Esophagus mucosa (tissue), 1 donor: ENCODE data around the gene FAM83F. TPM values are rescaled to one million over a fixed set of nuclear protein-coding genes. Genes with fewer than 3 reads are reported as not detected.

Experiments used
- ATAC-seq: fragments of 200-7000 bp; cut with Tn5 transposase; one replicate; pipeline ENCODE4 v1.9.1; 2020
- total RNA-seq: library from RNA; stranded (reverse); gene quantifications from one replicate; pipeline ENCODE4 v1.2.4, GENCODE V29; 2023
- donor health status: DM: yes; HTN: yes; CAD: no.

Gene FAM83F
- total RNA-seq, 1 donor from 2014 or later, result 50.7 TPM

DNA sequence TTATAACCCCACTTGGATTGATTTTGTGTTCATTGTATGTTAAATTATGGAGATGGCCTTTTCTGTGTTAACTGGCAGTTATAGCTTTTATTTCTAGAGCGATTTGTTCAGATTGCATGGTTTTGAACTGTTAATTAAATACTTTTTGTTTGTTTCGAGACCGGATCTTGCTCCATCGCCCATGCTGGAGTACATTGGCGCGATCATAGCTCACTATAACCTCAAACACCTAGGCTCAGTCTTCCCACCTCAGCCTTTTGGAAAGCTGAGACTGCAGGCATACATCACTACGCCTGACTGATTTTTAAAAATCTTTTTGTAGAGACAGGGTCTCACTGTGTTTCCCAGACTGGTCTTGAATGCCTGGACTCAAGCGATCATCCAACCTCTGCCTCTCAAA is 77.0 kb downstream of the FAM83F start:
- ATAC-seq, result no peak

GRCh38 chr22:40076702-40077645 is 82.2 kb downstream of the FAM83F start:
- ATAC-seq, result no peak

DNA sequence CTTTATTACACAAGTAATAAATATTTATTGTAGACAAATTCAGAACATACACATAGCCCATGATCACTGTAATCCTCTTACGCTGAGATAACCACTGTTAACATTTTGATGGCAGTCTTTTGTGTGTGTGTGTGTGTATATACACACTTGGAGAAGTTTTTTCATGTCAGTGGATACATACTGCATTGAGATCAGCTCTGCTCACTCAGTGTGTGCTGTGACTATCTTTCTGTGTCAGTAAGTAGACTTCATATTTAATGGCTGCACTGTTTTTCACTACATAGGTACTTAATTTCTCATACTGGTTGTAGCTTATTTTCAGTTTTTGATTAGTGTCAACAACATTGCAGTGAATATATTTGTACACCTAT is 82.9 kb downstream of the FAM83F start:
- ATAC-seq, result no peak

GRCh38 chr22:40081662-40082061 is 86.9 kb downstream of the FAM83F start:
- ATAC-seq, result no peak

GRCh38 chr22:40082184-40082583 is 87.4 kb downstream of the FAM83F start:
- no peak for ATAC-seq

DNA sequence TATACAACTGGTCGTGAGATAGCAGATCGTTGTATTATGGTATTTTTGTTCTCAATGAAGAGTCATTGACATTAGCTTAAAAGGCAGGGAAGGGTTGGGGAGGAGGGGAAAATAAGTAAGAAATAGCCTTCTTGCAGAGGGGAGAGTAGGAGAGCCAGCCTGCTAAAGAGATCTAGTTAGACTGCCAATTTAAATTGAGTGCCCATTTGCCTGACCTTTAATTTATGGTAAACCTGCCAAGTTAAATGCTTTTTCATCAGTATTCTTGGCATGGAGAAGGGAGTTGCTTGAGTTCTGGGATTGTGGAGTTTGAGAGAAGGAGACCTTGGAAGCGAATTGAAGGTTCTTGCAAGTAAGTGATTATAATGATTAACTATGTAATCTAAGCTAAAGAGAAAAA is 89.0 kb downstream of the FAM83F start:
- no peak for ATAC-seq

- ATAC-seq, result no peak
These were observed 89.5 kb downstream of the FAM83F start for GRCh38 chr22:40084246-40084645.

GRCh38 chr22:40088818-40089217 is 94.1 kb downstream of the FAM83F start:
- ATAC-seq, result no peak

Other genes starting within 250 kb of the FAM83F start
- not detected for gene ENTHD1, start 101.2 kb upstream of the FAM83F start, total RNA-seq
- 0.92 TPM for gene GRAP2, start 93.9 kb upstream of the FAM83F start, total RNA-seq
- gene TMA7B, start 34.6 kb upstream of the FAM83F start, total RNA-seq, result 0.24 TPM
- gene TNRC6B, start 183.0 kb downstream of the FAM83F start, total RNA-seq, result 19.3 TPM